GM12878 (cell line): ENCODE results near the gene PUS7L. TPM values are rescaled to one million over a fixed set of nuclear protein-coding genes. Genes with fewer than 3 reads are reported as not detected.

ENCODE experiments used
- ATAC-seq: fragments of 200-7000 bp; cut with Tn5 transposase; 3 replicates; pipeline ENCODE4 v1.9.1; 2020; ENCODE audit warnings: mild to moderate bottlenecking, moderate library complexity
- BruUV-seq: library from RNA; stranded (reverse); fragments of 400-500 nt; replicated peaks from 2 replicates; lab custom pipeline; 2021; lab: Mats Ljungman, UMichigan
- CTCF ChIA-PET: fragments of 300-600 bp; sonication (Branson Sonifier 250); formaldehyde crosslinking; extraction: SDS; loops from one replicate; lab custom pipeline; 2021; ENCODE audit warnings: inconsistent platforms; lab: Yijun Ruan, JAX
- POLR2A ChIA-PET: fragments of 350-600 bp; formaldehyde crosslinking; extraction: SDS; loops from one replicate; lab custom pipeline; 2021; ENCODE audit warnings: inconsistent platforms; lab: Charles Lee
- RAD21 ChIA-PET: fragments of 300-600 bp; sonication (Branson Sonifier 250); formaldehyde crosslinking; loops from one replicate; lab custom pipeline; 2023; ENCODE audit warnings: antibody characterized with exemption; ENCODE audit not compliant: unreplicated experiment; lab: Charles Lee
- SMC1A ChIA-PET: fragments of 300-600 bp; sonication (Branson Sonifier 250); formaldehyde crosslinking; loops from one replicate; lab custom pipeline; 2023; ENCODE audit not compliant: unreplicated experiment, uncharacterized antibody; lab: Charles Lee
- DNase-seq: peaks from one replicate; pipeline ENCODE4 v3.0.0-alpha.2; 2011; ENCODE audit warnings: low read depth, low spot score
- FAIRE-seq: peaks from 3 replicates; lab custom pipeline; 2011; peaks lifted over from hg19 to GRCh38; lab: Jason Lieb, UNC
- H2AFZ ChIP-seq: 2 replicates; pipeline ENCODE4 v1.6.0; 2011; ENCODE audit warnings: low read depth, low read length, control low read depth; ENCODE audit not compliant: control insufficient read depth
- H3K27ac ChIP-seq: 2 replicates; pipeline ENCODE4 v1.5.1; 2011; ENCODE audit warnings: control low read depth; ENCODE audit not compliant: control insufficient read depth, insufficient read depth
- H3K27me3 ChIP-seq, 2 experiments: replicated peaks in 1 of 2; 2 replicates each; pipeline versions ENCODE4 v1.6.0 to v1.6.1; 2011; ENCODE audit warnings: low read length in 1 of 2; ENCODE audit not compliant: control insufficient read depth in 2 of 2, insufficient read depth in 2 of 2
- H3K36me3 ChIP-seq, 2 experiments: 2 replicates each; pipeline ENCODE4 v1.5.1; 2011; ENCODE audit warnings: low read length in 1 of 2; ENCODE audit not compliant: control insufficient read depth in 2 of 2, insufficient read depth in 2 of 2
- H3K4me1 ChIP-seq: 2 replicates; pipeline ENCODE4 v1.6.1; 2011; ENCODE audit warnings: mild to moderate bottlenecking, low read length, moderate library complexity, mixed read lengths; ENCODE audit not compliant: control insufficient read depth, insufficient read depth
- H3K4me2 ChIP-seq: 2 replicates; pipeline ENCODE4 v1.6.0; 2011; ENCODE audit warnings: control low read depth; ENCODE audit not compliant: control insufficient read depth, insufficient read depth
- H3K4me3 ChIP-seq: fragments of 200-600 bp; sonication (generic); 2 replicates; pipeline ENCODE4 v1.5.1; 2016
- H3K79me2 ChIP-seq: 2 replicates; pipeline ENCODE4 v1.6.0; 2011; ENCODE audit warnings: low read length; ENCODE audit not compliant: control insufficient read depth, insufficient read depth
- H3K9ac ChIP-seq: 2 replicates; pipeline ENCODE4 v1.8.0; 2011; ENCODE audit warnings: low read length, control low read depth, mixed read lengths; ENCODE audit not compliant: control insufficient read depth, insufficient read depth
- H3K9me3 ChIP-seq: replicated peaks from 3 replicates; pipeline ENCODE4 v1.5.1; 2011; ENCODE audit warnings: mild to moderate bottlenecking, low read length; ENCODE audit not compliant: control insufficient read depth, insufficient read depth
- H4K20me1 ChIP-seq: 2 replicates; pipeline ENCODE4 v1.6.0; 2011; ENCODE audit not compliant: control insufficient read depth, insufficient read depth
- CHD4 ChIP-seq: fragments of 200-600 bp; sonication (generic); IDR thresholded peaks from 2 replicates; pipeline ENCODE4 v1.6.1; 2016; ENCODE audit warnings: mild to moderate bottlenecking
- HDAC6 ChIP-seq: fragments of 200-600 bp; sonication (generic); IDR thresholded peaks from one replicate; pipeline ENCODE4 v1.8.0; 2017; ENCODE audit warnings: antibody characterized with exemption; ENCODE audit not compliant: unreplicated experiment
- NBN ChIP-seq: fragments of 450-650 bp; IDR thresholded peaks from 2 replicates; pipeline ENCODE4 v1.6.1; 2016
- NFIC ChIP-seq: IDR thresholded peaks from 2 replicates; pipeline ENCODE4 v1.6.1; 2012; ENCODE audit warnings: low read depth, mild to moderate bottlenecking, inconsistent platforms, low read length, moderate library complexity
- NFYB ChIP-seq: IDR thresholded peaks from 2 replicates; pipeline ENCODE4 v1.6.1; 2011; ENCODE audit warnings: low read depth, mild to moderate bottlenecking, low read length, improper control_type of control experiment, moderate library complexity; ENCODE audit not compliant: insufficient read depth
- NR2F1 ChIP-seq: fragments of 450-650 bp; conservative IDR thresholded peaks from 2 replicates; pipeline ENCODE4 v1.6.1; 2017; ENCODE audit warnings: mild to moderate bottlenecking
- SRF ChIP-seq, 2 experiments: IDR thresholded peaks; 2 replicates each; pipeline ENCODE4 v1.6.1; 2011; ENCODE audit warnings: low read depth in 2 of 2, low read length in 2 of 2, mild to moderate bottlenecking in 1 of 2, moderate library complexity in 1 of 2
- TCF3 ChIP-seq: IDR thresholded peaks from 2 replicates; pipeline ENCODE4 v1.6.1; 2012; ENCODE audit warnings: low read depth, mild to moderate bottlenecking, low read length, borderline replicate concordance; ENCODE audit not compliant: insufficient read depth
- WGBS: methylation state at CpG from one replicate; pipeline ENCODE4 v1.1.6; 2016; ENCODE audit warnings: low lambda C conversion rate; ENCODE audit not compliant: insufficient replicate concordance, insufficient coverage; ENCODE audit errors: missing lambda C conversion rate; 5-methylcytosine and 5-hydroxymethylcytosine counted together
- in situ Hi-C: fragments of 300-500 bp; cut with MboI; formaldehyde crosslinking; loops from 9 replicates; pipeline ENCODE4 v1.14.3; 2018; ENCODE audit warnings: mixed read lengths
- intact Hi-C: fragments of 100-400 bp; cut with micrococcal nuclease; formaldehyde crosslinking; loops from one replicate; pipeline ENCODE4 v1.14.2; 2022; ENCODE audit not compliant: unreplicated experiment
- polyA plus RNA-seq, 11 experiments: library from polyadenylated mRNA; depleted of rRNA in 4 of 11; unstranded in 6 of 11; stranded (reverse) in 5 of 11; fragments of >200 nt; fragmentation: Nextera tagmentation in 4 of 11; fragmentation: Illumina TruSeq in 1 of 11; extraction: Ambion mirVana in 4 of 11; extraction: Trizol in 1 of 11; gene quantifications; 1 replicate in 1 of 11; 2 replicates in 10 of 11; pipeline versions ENCODE4 v1.2.1 to v1.2.3, GENCODE V29; 2011 to 2016; ENCODE audit warnings: inconsistent platforms in 2 of 11, missing spikeins in 2 of 11, low read depth in 1 of 11
- total RNA-seq, 4 experiments: library from RNA; depleted of rRNA in 3 of 4; stranded (reverse); fragments of >200 nt in 3 of 4; fragmentation: Illumina TruSeq in 1 of 4; extraction: Trizol in 1 of 4; gene quantifications; 2 replicates each; pipeline versions ENCODE4 v1.2.1 to v1.2.3, GENCODE V29; 2013 to 2021

Gene PUS7L
- total and polyA plus RNA-seq, 10 of the 15 experiments (the other 5 are each of a cell fraction or from before 2014, with no cell fraction given) = 7.2 to 42.1 (median 19.6) TPM

- no peak for FAIRE-seq
- no peaks in the 10 kb centered on the region for H3K4me1 ChIP-seq
- ChIA-PET SMC1A (interaction anchor here (1.8 kb wide), 1 partner anchor 8 kb away, joined by 4 read pairs; the partner anchor contains the start of genes IRAK4 and PUS7L), CTCF (interaction anchor here (1.7 kb wide), 1 partner anchor 8 kb away, joined by 4 read pairs; the partner anchor contains the start of genes IRAK4 and PUS7L), RAD21 (no interaction called here), POLR2A (no interaction called here)
- WGBS = 100% methylated on average over 3 of the region's 3 CpGs
- H3K27ac ChIP-seq = no peak overlapping the region
- BruUV-seq = no TSS peak
- H3K4me3 ChIP-seq = no peak overlapping the region
- peaks cover 0 to 3% of the 10 kb centered on the region in 2 experiments; a peak in 1 of 4 replicates for H3K36me3 ChIP-seq
- no peak overlapping the region for H2AFZ ChIP-seq
- no peak overlapping the region for H3K4me2 ChIP-seq
- TF ChIP-seq NFIC = no peak
- no peak for TF ChIP-seq HDAC6
- TF ChIP-seq CHD4 = no peak
- no peak for TF ChIP-seq NBN
- TF ChIP-seq TCF3 = no peak
- TF ChIP-seq NR2F1 = no peak
- TF ChIP-seq SRF (IDR thresholded peaks at IDR 0.05; ENCODE audit: low read depth in 2 of 2, low read length in 2 of 2) = no peak
- TF ChIP-seq NFYB = no peak
- DNase-seq = no peak
- H4K20me1 ChIP-seq = no peaks in the 10 kb centered on the region
- ATAC-seq = no peak
- H3K79me2 ChIP-seq = peaks cover 7% of the 10 kb centered on the region
- peaks cover 4% of the 10 kb centered on the region; the same call in 2 of the 3 replicates for H3K9me3 ChIP-seq
- intact Hi-C loops (no loop called here), in situ Hi-C loops (no loop called here)
- no peak overlapping the region for H3K9ac ChIP-seq
- no peaks in the 10 kb centered on the region for H3K27me3 ChIP-seq
Observed at GRCh38 chr12:43750814-43751213, 7.8 kb downstream of the PUS7L start.
